AG04450 (cell line): Measurements from ENCODE around the gene KRTAP5-4. TPM values are rescaled to one million over a fixed set of nuclear protein-coding genes. Genes with fewer than 3 reads are reported as not detected.

Experiments used
- CTCF ChIA-PET: fragments of 300-600, 350-600 bp; formaldehyde crosslinking; extraction: SDS; loops from one replicate; lab custom pipeline; 2022; ENCODE audit warnings: antibody characterized with exemption, inconsistent platforms; lab: Charles Lee
- POLR2A ChIA-PET: fragments of 350-600 bp; formaldehyde crosslinking; extraction: SDS; loops from one replicate; lab custom pipeline; 2021; ENCODE audit warnings: antibody characterized with exemption, inconsistent platforms; lab: Yijun Ruan, JAX
- DNase-seq: peaks from one replicate; pipeline ENCODE4 v3.0.0-alpha.2; 2011; ENCODE audit warnings: low read depth, low spot score
- H3K27ac ChIP-seq: one replicate; pipeline ENCODE4 v1.5.1; 2012; ENCODE audit warnings: low read depth, low read length, control low read depth
- H3K27me3 ChIP-seq: one replicate; pipeline ENCODE4 v1.6.0; 2012; ENCODE audit warnings: low read length; ENCODE audit not compliant: control insufficient read depth, insufficient read depth
- H3K4me3 ChIP-seq: 2 replicates; pipeline ENCODE4 v1.5.1; 2011; ENCODE audit warnings: mild to moderate bottlenecking, low read depth, low read length, control low read depth
- H3K9me3 ChIP-seq: 2 replicates; pipeline ENCODE4 v1.5.1; 2012; ENCODE audit warnings: low read length; ENCODE audit not compliant: control insufficient read depth, insufficient read depth
- polyA plus RNA-seq: library from polyadenylated mRNA; depleted of rRNA; stranded (reverse); fragments of >200 nt; gene quantifications from 2 replicates; pipeline ENCODE4 v1.2.3, GENCODE V29; 2011
- TF ChIP-seq, protein P1 (sequence below): IDR thresholded peaks from 2 replicates; pipeline ENCODE4 v1.5.1; 2011; ENCODE audit warnings: low read depth, low read length, control low read depth, inconsistent platforms

Gene KRTAP5-4
- polyA plus RNA-seq, 1 experiment: not detected

DNA sequence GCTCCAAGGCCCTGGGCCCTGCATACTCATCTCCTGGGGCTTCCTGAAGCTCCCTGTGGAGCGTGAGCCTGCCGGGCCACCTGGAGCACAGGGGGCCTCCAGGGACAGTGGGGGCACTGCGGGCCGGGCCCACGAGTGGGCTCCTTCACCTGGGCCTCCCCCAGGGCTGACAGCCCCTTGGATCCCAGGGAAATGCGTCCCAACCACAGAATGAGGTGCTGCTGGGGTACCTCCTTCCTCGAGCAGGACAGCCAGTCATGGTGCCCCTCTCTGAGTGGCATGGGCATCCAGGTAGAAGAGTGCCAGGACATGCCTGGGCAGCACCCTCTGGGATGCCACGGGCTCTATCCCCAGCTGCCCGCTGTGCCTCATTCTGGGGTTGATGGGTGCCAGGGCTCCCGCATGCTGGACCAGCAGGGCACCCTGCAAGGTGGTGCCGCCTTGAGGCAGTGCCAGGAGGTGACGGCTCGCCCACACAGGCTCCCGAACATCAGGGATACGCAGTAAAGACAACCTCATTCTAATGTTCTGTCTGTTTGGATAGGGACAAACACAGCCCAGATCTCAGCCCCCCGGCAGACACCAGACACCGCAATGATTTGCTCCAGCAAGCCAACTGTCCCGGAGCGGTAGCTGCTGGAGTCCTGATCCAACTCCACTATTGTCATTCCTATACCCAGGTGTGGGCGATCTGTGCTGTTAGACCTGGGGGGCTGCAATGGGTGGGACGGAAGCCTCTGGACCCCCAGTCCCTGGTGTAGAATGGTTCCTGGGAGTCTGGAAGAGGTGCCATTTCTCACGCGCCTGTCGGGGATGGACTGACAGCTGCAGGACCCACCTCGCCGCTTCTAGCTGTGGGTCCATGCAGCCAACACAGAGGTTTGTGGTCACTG, 33.5 kb upstream of the KRTAP5-4 start:
- no peaks in the 10 kb centered on the region; the same call in 1 of the 2 replicates for H3K9me3 ChIP-seq
- no peak overlapping the region for H3K27ac ChIP-seq
- H3K4me3 ChIP-seq: no peak overlapping the region
- TF ChIP-seq, protein P1, sequence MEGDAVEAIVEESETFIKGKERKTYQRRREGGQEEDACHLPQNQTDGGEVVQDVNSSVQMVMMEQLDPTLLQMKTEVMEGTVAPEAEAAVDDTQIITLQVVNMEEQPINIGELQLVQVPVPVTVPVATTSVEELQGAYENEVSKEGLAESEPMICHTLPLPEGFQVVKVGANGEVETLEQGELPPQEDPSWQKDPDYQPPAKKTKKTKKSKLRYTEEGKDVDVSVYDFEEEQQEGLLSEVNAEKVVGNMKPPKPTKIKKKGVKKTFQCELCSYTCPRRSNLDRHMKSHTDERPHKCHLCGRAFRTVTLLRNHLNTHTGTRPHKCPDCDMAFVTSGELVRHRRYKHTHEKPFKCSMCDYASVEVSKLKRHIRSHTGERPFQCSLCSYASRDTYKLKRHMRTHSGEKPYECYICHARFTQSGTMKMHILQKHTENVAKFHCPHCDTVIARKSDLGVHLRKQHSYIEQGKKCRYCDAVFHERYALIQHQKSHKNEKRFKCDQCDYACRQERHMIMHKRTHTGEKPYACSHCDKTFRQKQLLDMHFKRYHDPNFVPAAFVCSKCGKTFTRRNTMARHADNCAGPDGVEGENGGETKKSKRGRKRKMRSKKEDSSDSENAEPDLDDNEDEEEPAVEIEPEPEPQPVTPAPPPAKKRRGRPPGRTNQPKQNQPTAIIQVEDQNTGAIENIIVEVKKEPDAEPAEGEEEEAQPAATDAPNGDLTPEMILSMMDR: no peak
- no peak for DNase-seq
- H3K27me3 ChIP-seq: peaks cover 42% of the 10 kb centered on the region
- ChIA-PET POLR2A (no interaction called here), CTCF (interaction anchor here (0.7 to 5.8 kb wide), 4 partner anchors 16 to 498 kb away, joined by 3 to 104 read pairs (median 42); no protein-coding TSS in a partner anchor)

DNA sequence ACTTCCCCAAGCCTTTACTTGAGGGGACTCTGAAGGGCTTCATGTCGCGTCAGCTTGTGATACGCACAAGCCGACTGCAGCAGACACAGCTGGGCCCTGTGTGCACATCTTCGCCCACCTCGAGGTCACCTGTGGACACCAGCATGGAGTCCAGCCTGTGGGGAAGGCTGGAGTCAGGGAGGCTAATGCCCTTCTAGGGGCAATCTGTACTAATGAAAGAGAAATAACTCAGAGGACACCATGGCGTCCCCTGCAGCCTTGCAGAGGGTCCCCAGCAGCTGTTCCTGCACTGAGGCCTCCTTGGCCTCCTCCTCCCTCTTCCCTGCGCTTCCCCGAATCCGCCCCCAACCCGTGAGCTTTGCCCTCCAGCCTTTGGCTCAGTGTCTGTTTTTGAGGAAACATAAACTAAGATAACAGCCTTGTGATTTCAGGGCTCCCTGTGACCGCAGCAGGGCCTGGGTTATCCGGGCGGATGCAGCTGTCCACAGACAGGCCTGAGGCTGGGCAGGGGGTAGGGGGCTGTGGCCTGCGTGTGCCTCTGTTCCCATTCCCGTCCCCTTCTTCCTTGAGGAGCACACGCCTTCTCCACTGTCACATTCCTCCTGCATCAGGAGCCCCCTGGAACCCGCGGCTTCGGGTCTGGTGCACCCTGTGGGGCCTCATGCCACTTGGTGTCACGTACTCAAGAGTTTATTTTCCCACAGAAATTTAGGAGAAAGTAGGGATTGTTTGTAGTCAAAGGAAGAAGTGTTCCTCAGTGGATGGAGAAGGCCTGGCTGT, 32.6 kb upstream of the KRTAP5-4 start:
- Histone ChIP-seq H3K27me3 (peaks cover 39% of the 10 kb centered on the region), H3K27ac (no peak overlapping the region), H3K4me3 (no peak overlapping the region), H3K9me3 (no peaks in the 10 kb centered on the region; the same call in 1 of the 2 replicates)
- ChIA-PET CTCF (interaction anchor here (0.7 to 5.8 kb wide), 8 partner anchors 13 to 499 kb away, joined by 3 to 104 read pairs (median 32); no protein-coding TSS in a partner anchor), POLR2A (no interaction called here)
- no peak for DNase-seq
- TF ChIP-seq, protein P1: no peak

DNA sequence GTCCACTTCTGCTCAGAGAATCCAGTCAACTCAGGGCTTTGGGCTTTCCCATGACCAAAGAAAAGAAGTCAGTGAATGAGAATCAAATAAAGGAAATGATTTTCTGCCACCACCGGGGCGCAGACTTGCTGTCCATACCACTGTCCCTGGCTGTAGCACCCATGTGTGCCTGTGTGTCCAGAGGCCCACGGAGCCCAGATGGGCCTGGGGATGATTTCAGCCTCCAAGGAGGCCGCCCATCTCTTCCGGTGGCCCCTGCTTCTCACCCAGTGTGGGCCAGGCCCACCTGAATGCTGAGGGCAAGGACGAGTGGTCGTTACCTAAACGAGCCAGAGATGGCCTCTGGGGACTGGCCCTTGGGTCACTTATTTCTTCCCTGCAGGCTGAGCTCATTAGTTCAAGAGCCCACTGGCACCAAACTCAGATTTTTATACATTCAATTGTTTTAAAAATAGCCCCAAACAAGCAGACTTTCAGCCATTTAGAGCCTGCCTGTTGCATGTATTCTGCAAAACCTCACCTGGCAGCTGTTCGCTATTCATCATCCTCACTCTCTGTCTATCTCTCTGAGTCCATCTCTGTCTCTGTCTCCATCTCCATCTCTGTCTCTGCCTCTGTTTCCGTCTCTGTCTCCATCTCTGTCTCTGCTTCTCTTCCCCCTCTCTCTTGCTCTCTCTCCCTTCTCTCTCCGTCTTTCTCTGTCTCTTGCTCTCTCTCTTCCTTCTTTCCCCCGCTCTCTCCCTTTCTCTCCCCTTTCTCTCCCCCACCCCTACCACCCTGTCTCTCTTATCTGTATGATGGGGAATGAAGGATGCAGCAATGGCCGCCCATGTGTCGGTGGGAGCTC, 31.8 kb upstream of the KRTAP5-4 start:
- POLR2A ChIA-PET: no interaction called here
- H3K27me3 ChIP-seq: peaks cover 38% of the 10 kb centered on the region

More for the DNA sequence above, 31.8 kb upstream of the KRTAP5-4 start:
- Histone ChIP-seq H3K4me3 (no peak overlapping the region), H3K9me3 (no peaks in the 10 kb centered on the region; the same call in 1 of the 2 replicates), H3K27ac (no peak overlapping the region)
- TF ChIP-seq, protein P1: no peak
- DNase-seq: no peak
- CTCF ChIA-PET: interaction anchor here (1.0 to 5.8 kb wide), 25 partner anchors 12 to 544 kb away, joined by 3 to 104 read pairs (median 6); partner anchors contain the start of genes H19 and KRTAP5-3
